Adipocyte (in vitro differentiated cells): ENCODE results near the gene FER1L5.
A peak's percentile ranks its signal among the peaks of the same experiment; 100 is the strongest.

Source experiments
- DNase-seq: peaks from one replicate; pipeline ENCODE4 v3.0.0-alpha.2; 2015; ENCODE audit warnings: low read depth
- H3K27me3 ChIP-seq: replicated peaks from 2 replicates; pipeline ENCODE4 v1.7.0; 2013; ENCODE audit warnings: mild to moderate bottlenecking, low read length, moderate library complexity; ENCODE audit not compliant: control insufficient read depth, insufficient read depth
- H3K36me3 ChIP-seq: 2 replicates; pipeline ENCODE4 v1.7.0; 2013; ENCODE audit warnings: low read length, mild to moderate bottlenecking, moderate library complexity; ENCODE audit not compliant: control insufficient read depth, insufficient read depth, severe bottlenecking
- H3K4me1 ChIP-seq: 2 replicates; pipeline ENCODE4 v1.7.0; 2013; ENCODE audit warnings: mild to moderate bottlenecking, low read length, moderate library complexity; ENCODE audit not compliant: control insufficient read depth, insufficient read depth
- H3K4me3 ChIP-seq: 2 replicates; pipeline ENCODE4 v1.7.0; 2013; ENCODE audit warnings: mild to moderate bottlenecking, low read length, moderate library complexity
- H3K9ac ChIP-seq: 2 replicates; pipeline ENCODE4 v1.7.0; 2013; ENCODE audit warnings: mild to moderate bottlenecking, low read length, moderate library complexity
- H3K9me3 ChIP-seq: 2 replicates; pipeline ENCODE4 v1.7.0; 2013; ENCODE audit warnings: mild to moderate bottlenecking, low read length, moderate library complexity; ENCODE audit not compliant: control insufficient read depth

Gene FER1L5

GRCh38 chr2:96701636-96702035 is 59.1 kb downstream of the FER1L5 start:
- DNase-seq: no peak
- Histone ChIP-seq H3K4me3 (no peak overlapping the region), H3K9me3 (no peaks in the 10 kb centered on the region), H3K27me3 (no peaks in the 10 kb centered on the region), H3K4me1 (no peaks in the 10 kb centered on the region), H3K9ac (no peak overlapping the region), H3K36me3 (peaks cover 14% of the 10 kb centered on the region)

DNA sequence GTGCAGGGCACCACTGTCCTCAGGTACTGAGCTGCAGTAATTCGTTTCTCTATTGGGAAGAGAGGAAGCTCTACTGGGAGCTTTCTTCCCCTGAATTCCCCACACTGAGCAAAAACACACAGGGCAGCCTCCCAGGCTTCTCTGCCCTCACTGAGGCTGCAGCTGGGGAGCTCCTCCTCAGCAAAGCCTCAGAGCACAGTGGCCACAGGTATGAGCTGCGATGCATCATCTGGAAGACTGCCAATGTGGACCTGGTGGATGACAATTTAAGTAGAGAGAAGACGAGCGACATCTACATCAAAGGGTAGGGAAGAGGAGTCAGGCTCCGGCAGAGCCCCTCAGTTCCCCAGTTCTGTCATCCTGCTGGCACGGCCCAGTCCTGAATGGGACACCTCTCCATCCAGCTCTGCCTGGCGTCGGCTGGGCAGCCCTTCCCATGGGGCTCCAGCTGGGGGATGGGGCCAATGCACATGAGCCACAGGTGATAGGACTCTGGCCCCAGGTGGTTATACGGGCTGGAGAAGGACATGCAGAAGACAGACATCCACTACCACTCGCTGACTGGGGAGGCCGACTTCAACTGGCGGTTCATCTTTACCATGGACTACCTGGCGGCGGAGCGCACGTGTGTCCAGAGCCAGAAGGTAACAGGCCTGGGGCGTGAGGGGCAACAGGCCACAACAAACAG is 59.7 kb downstream of the FER1L5 start:
- Histone ChIP-seq H3K9ac (no peak overlapping the region), H3K4me1 (no peaks in the 10 kb centered on the region), H3K36me3 (peaks cover 20% of the 10 kb centered on the region), H3K9me3 (no peaks in the 10 kb centered on the region), H3K27me3 (no peaks in the 10 kb centered on the region), H3K4me3 (no peak overlapping the region)
- DNase-seq: no peak

- peaks cover 29% of the 10 kb centered on the region for H3K36me3 ChIP-seq
- no peaks in the 10 kb centered on the region for H3K9me3 ChIP-seq
- no peak for DNase-seq
- no peaks in the 10 kb centered on the region for H3K27me3 ChIP-seq
- H3K4me3 ChIP-seq: no peak overlapping the region
- no peaks in the 10 kb centered on the region for H3K4me1 ChIP-seq
- H3K9ac ChIP-seq: no peak overlapping the region
Observed at GRCh38 chr2:96703021-96703751, 60.6 kb downstream of the FER1L5 start.

DNA sequence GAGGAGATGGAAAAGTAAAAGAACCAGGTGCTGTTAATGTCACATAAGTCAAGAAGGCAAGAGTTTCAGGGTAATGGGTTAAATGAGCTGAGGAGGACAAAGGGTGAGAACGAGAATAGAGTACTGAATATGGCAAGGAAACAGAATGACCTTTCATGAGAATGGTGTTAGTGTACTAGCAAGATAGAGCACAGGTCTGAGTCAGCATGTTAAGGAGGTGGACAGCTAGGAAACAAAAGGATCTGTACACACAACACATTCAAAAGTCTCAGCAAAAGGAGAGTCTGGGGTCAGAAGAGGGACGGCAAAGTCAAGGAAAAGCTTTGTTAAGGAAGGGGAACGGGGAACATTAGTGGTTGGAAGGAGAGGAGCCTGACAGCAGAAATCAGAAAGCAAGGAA is 68.4 kb downstream of the FER1L5 start:
- no peaks in the 10 kb centered on the region for H3K4me1 ChIP-seq
- H3K4me3 ChIP-seq: no peak overlapping the region
- no peak overlapping the region for H3K9ac ChIP-seq
- H3K27me3 ChIP-seq: no peaks in the 10 kb centered on the region
- H3K9me3 ChIP-seq: peaks cover 5% of the 10 kb centered on the region
- peaks cover 64% of the 10 kb centered on the region for H3K36me3 ChIP-seq
- no peak for DNase-seq

DNA sequence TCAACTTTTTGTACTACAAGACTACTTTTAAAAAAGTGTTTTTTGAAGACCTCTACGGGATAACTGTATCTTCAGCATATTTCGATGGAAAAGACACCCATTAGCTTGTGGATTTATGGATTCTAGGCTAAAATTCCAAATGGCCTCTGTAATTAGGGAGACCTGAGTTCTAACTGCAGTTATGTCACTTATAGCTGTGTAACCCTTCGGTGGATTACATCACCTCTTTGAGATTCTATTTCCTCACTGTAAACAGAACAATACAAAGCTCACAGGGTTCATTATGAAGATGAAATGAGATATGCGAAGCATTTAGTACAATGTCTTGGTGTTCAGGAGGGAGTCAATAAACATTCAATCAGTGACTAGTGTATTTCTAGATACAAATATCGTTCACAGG is 73.1 kb downstream of the FER1L5 start:
- Histone ChIP-seq H3K36me3 (peaks cover 32% of the 10 kb centered on the region), H3K9ac (no peak overlapping the region)

DNA sequence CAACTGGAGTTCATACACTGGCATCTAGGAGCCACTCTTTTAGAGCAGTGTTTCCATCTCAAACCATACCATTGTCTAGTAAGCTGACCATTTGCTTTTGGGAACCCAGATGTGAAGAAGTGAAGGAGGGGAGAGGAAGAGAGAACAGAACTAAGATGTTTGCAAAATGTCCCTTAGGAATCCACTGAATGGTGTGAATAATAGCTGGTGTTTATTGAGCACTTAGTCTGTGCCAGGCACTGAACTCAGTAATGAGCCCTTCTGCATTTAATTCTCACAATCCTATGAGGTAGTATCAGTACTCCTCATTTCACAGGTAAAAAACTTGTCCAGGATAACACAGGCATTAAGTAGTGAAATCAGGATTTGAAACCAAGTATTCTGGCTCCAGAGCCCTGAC is 73.8 kb downstream of the FER1L5 start:
- no peaks in the 10 kb centered on the region for H3K9me3 ChIP-seq
- H3K36me3 ChIP-seq: peaks cover 25% of the 10 kb centered on the region
- DNase-seq: no peak
- H3K4me3 ChIP-seq: no peak overlapping the region
- no peak overlapping the region for H3K9ac ChIP-seq
- no peaks in the 10 kb centered on the region for H3K4me1 ChIP-seq
- H3K27me3 ChIP-seq: no peaks in the 10 kb centered on the region

More for the DNA sequence above, 73.1 kb downstream of the FER1L5 start:
- Histone ChIP-seq H3K27me3 (no peaks in the 10 kb centered on the region), H3K4me3 (no peak overlapping the region), H3K4me1 (no peaks in the 10 kb centered on the region), H3K9me3 (no peaks in the 10 kb centered on the region)
- peak; percentile 19 for DNase-seq

- DNase-seq: no peak
- H3K9ac ChIP-seq: no peak overlapping the region
- H3K4me3 ChIP-seq: no peak overlapping the region
- peaks cover 26% of the 10 kb centered on the region for H3K4me1 ChIP-seq
- no peaks in the 10 kb centered on the region for H3K9me3 ChIP-seq
- no peaks in the 10 kb centered on the region for H3K27me3 ChIP-seq
- peaks cover 18% of the 10 kb centered on the region for H3K36me3 ChIP-seq
Observed at GRCh38 chr2:96726131-96726530, 83.6 kb downstream of the FER1L5 start.

GRCh38 chr2:96727431-96727830 is 84.9 kb downstream of the FER1L5 start:
- peak; percentile 49 for DNase-seq
- Histone ChIP-seq H3K27me3 (no peaks in the 10 kb centered on the region), H3K36me3 (peaks cover 24% of the 10 kb centered on the region), H3K4me3 (no peak overlapping the region), H3K9me3 (no peaks in the 10 kb centered on the region), H3K9ac (no peak overlapping the region), H3K4me1 (peaks cover 26% of the 10 kb centered on the region)

DNA sequence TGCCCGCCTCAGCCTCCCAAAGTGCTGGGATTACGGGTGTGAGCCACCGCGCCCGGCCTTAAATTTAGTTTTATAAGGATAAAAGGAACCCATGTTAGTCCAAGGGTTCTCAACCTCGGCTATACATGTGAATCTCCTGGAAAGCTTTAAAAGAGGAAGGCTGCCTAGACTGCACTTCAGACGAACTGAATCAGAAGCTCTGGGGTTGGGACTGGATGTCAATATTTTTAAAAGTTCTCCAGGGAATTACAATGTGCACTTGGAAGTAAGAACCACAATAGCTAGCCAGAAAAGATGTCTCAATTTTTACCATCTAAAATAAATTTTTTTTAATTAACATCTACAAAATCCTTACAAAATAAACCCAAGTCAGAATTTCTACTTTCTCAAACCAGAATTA is 87.2 kb downstream of the FER1L5 start:
- Histone ChIP-seq H3K27me3 (no peaks in the 10 kb centered on the region), H3K9ac (no peak overlapping the region), H3K4me3 (no peak overlapping the region), H3K4me1 (peaks cover 41% of the 10 kb centered on the region), H3K9me3 (no peaks in the 10 kb centered on the region), H3K36me3 (peaks cover 32% of the 10 kb centered on the region)
- no peak for DNase-seq

GRCh38 chr2:96730212-96730611 is 87.6 kb downstream of the FER1L5 start:
- Histone ChIP-seq H3K36me3 (peaks cover 32% of the 10 kb centered on the region), H3K27me3 (no peaks in the 10 kb centered on the region), H3K9me3 (no peaks in the 10 kb centered on the region), H3K4me1 (peaks cover 45% of the 10 kb centered on the region), H3K4me3 (no peak overlapping the region), H3K9ac (no peak overlapping the region)
- DNase-seq: peak; percentile 31

GRCh38 chr2:96733931-96734330 is 91.4 kb downstream of the FER1L5 start:
- no peak for DNase-seq
- Histone ChIP-seq H3K4me3 (no peak overlapping the region), H3K9ac (no peak overlapping the region), H3K27me3 (no peaks in the 10 kb centered on the region), H3K9me3 (no peaks in the 10 kb centered on the region), H3K36me3 (peaks cover 31% of the 10 kb centered on the region), H3K4me1 (peaks cover 44% of the 10 kb centered on the region)
